ENCODE data around the gene MAEA.

DNA sequence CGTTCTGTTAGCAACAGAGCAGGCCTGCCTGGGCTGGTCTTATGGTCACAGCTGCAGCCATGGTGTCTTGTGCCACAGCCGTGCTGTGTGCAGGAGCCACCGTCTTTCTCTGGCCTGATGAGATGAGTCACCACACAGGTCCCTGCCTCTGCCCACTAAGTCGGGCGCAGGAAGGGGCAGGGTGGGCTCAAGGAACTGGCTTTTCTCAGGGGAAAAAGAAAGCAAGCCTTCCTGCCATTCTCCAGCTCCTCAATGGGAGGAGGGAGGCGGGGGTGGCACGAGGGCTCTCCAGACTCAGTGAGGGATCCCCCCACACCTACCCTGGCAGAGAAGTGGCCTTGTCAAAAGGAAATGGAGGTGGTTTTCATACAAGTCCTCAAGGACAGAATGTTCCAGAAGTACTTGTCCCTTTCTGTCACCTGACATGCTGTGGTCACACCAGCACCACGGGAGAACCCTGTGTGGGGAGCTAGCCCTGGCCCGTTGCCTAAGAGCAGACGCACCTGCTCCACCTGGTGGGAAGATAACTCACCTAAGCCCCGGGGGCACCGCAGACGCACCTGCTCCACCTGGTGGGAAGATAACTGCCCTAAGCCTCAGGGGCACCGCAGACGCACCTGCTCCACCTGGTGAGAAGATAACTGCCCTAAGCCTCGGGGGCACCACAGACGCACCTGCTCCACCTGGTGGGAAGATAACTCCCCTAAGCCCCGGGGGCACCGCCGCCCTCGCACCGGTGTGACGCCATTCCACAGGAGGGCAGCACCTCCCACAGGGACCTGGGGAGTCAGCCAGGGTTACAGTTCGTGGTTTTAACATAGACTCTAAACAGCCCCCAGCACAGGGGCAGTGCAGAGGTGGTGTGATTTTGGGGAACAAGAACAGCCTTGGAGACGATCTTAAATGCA, 75.8 kb downstream of the MAEA start:
- TF ChIP-seq, protein P1, sequence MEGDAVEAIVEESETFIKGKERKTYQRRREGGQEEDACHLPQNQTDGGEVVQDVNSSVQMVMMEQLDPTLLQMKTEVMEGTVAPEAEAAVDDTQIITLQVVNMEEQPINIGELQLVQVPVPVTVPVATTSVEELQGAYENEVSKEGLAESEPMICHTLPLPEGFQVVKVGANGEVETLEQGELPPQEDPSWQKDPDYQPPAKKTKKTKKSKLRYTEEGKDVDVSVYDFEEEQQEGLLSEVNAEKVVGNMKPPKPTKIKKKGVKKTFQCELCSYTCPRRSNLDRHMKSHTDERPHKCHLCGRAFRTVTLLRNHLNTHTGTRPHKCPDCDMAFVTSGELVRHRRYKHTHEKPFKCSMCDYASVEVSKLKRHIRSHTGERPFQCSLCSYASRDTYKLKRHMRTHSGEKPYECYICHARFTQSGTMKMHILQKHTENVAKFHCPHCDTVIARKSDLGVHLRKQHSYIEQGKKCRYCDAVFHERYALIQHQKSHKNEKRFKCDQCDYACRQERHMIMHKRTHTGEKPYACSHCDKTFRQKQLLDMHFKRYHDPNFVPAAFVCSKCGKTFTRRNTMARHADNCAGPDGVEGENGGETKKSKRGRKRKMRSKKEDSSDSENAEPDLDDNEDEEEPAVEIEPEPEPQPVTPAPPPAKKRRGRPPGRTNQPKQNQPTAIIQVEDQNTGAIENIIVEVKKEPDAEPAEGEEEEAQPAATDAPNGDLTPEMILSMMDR (IDR thresholded peaks at IDR 0.05; ENCODE audit: poor library complexity), result no peak
- TF ChIP-seq EZH2phosphoT487 (IDR thresholded peaks at IDR 0.05; ENCODE audit: low read depth, severe bottlenecking, unreplicated experiment), result no peak
